Measurements from ENCODE around the gene DNAJC22. TPM values are rescaled to one million over a fixed set of nuclear protein-coding genes. Genes with fewer than 3 reads are reported as not detected.

The DNAJC22 gene
- total RNA-seq, 1 experiment from 2014 or later, result 27.7 TPM

GRCh38 chr12:49327887-49328286 lies 18.8 kb upstream of the DNAJC22 start (continued):
- no peak for TF ChIP-seq EGR1 (IDR thresholded peaks at IDR 0.05; ENCODE audit: low read depth)

- no peaks in the 10 kb centered on the region for H3K27me3 ChIP-seq (ENCODE audit: insufficient read depth, low read length)
- ATAC-seq (no peak), DNase-seq (ENCODE audit: low read depth, low spot score) (no peak)
- ChIA-PET RAD21 (ENCODE audit: low non-redundant PET in 1 of 2, low total read pairs in 2 of 2, uncharacterized antibody in 2 of 2, unreplicated experiment in 2 of 2) (no interaction called here), CTCF (no interaction called here), POLR2A (interaction anchor here (0.7 kb wide), 1 partner anchor 62 kb away, joined by 3 read pairs; no protein-coding TSS in a partner anchor)
- no peak overlapping the region for H2AFZ ChIP-seq (ENCODE audit: low read depth, low read length, poor library complexity, severe bottlenecking)
- H3K27ac ChIP-seq (ENCODE audit: low read depth, low read length), result no peak overlapping the region
- peaks cover 7 to 11% of the 10 kb centered on the region in 2 experiments; a peak in 3 of 4 replicates for H3K4me1 ChIP-seq (ENCODE audit: control insufficient read depth in 1 of 2, insufficient read depth in 2 of 2, low read length in 2 of 2)
- H3K4me3 ChIP-seq (replicated peaks in 1 of 2; ENCODE audit: low read depth in 1 of 2, low read length in 2 of 2), result no peak overlapping the region
- no peak overlapping the region for H3K9ac ChIP-seq (ENCODE audit: low read length)
- TF ChIP-seq ELF1 (IDR thresholded peaks at IDR 0.05; ENCODE audit: borderline replicate concordance, low read depth) (no peak), TCF7L2 (IDR thresholded peaks at IDR 0.05; ENCODE audit: borderline replicate concordance, extremely low read depth, insufficient read depth, insufficient read length) (no peak), CEBPB (IDR thresholded peaks at IDR 0.05; ENCODE audit: low read depth) (no peak), ATF3 (IDR thresholded peaks at IDR 0.05) (no peak), SP1 (IDR thresholded peaks at IDR 0.05; ENCODE audit: low read depth) (no peak), JUND (IDR thresholded peaks at IDR 0.05) (no peak), ZNF274 (IDR thresholded peaks at IDR 0.05; ENCODE audit: low read depth, low read length) (no peak), CTCF (IDR thresholded peaks at IDR 0.05 in 2 of 3, conservative IDR thresholded peaks at IDR 0.05 in 1 of 3; ENCODE audit: borderline replicate concordance in 1 of 3, insufficient read depth in 1 of 3, low read depth in 2 of 3, low read length in 2 of 3) (no peak), SRF (IDR thresholded peaks at IDR 0.05; ENCODE audit: low read depth) (no peak), CBX3 (IDR thresholded peaks at IDR 0.05; ENCODE audit: low read depth) (no peak), ZFX (IDR thresholded peaks at IDR 0.05) (no peak), RAD21 (IDR thresholded peaks at IDR 0.05; ENCODE audit: low read depth) (no peak), POLR2AphosphoS5 (IDR thresholded peaks at IDR 0.05; ENCODE audit: low read depth, low read length) (no peak), ZBTB33 (IDR thresholded peaks at IDR 0.05; ENCODE audit: extremely low read depth, insufficient replicate concordance, low read length) (no peak), EGR1 (IDR thresholded peaks at IDR 0.05; ENCODE audit: low read depth) (no peak), REST (IDR thresholded peaks at IDR 0.05; ENCODE audit: low read depth) (no peak), EZH2 (IDR thresholded peaks at IDR 0.05) (no peak), SIN3A (IDR thresholded peaks at IDR 0.05; ENCODE audit: low read depth) (no peak)
- H4K20me1 ChIP-seq (ENCODE audit: insufficient read depth), result no peaks in the 10 kb centered on the region
- H3K36me3 ChIP-seq (ENCODE audit: control insufficient read depth in 1 of 2, insufficient read depth in 2 of 2, low read length in 2 of 2), result peaks cover 16 to 37% of the 10 kb centered on the region in 2 experiments; a peak in 2 of 4 replicates
- H3K4me2 ChIP-seq (ENCODE audit: low read length), result no peak overlapping the region
- no TSS peak for BruUV-seq (replicated peaks)
- H3K9me3 ChIP-seq (ENCODE audit: control insufficient read depth in 1 of 2, insufficient read depth in 1 of 2, low read depth in 1 of 2, low read length in 2 of 2), result no peaks in the 10 kb centered on the region
- H3K79me2 ChIP-seq (ENCODE audit: insufficient read depth, low read length), result peaks cover 20% of the 10 kb centered on the region
- intact Hi-C loops (cut with micrococcal nuclease), result no loop called here
- no peaks in the 10 kb centered on the region for H3K9me2 ChIP-seq (ENCODE audit: insufficient read depth)
Observed at GRCh38 chr12:49328816-49329215, 17.9 kb upstream of the DNAJC22 start.
